ENCODE results near the gene ZNF280B.
A peak's percentile ranks its signal among the peaks of the same experiment; 100 is the strongest.

Gene ZNF280B

DNA sequence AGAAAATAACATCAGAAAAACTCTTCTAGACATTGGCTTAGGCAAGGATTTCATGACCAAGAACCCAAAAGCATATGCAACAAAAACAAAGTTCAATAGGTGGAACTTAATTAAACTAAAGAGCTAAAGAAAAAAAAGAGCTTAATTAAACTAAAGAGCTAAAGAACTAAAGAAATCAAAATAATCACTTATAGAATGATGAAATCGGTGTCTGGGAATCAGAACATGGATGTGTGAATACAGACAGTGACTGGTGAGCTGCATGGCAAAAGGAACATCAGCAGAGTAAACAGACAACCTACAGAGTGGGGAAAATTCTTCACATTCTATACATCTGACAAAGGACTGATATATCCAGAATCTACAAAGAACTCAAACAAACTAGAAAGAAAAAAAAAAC, 41.4 kb downstream of the ZNF280B start:
- ChIA-PET POLR2A (ENCODE audit: low non-redundant PET) (no interaction called here), CTCF (no interaction called here)
- no peak for TF ChIP-seq CTCF (conservative IDR thresholded peaks at IDR 0.05; ENCODE audit: low read depth)
- no peak for DNase-seq (ENCODE audit: low spot score)
- H3K27ac ChIP-seq, result no peak overlapping the region

DNA sequence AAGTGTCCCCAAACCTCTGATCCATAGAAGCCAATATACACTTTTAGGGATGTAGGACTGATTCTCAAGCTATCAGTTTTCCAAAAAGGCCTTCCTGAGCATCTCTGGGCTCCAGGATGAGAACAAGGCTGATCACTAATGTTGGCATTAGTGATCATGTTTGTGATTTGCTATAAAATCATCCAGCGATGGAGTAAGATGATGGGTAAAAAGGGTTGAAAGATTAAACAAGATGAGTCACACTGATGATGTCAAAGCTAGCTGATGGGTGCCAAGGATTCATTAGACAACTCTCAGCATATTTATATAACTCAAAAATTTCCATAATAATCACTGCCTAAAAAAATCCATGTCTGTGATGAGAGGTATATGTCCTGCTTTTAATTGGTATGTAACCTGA, 42.8 kb downstream of the ZNF280B start:
- ChIA-PET POLR2A (ENCODE audit: low non-redundant PET) (no interaction called here), CTCF (interaction anchor here (0.6 kb wide), 1 partner anchor 1661 kb away, joined by 3 read pairs; no protein-coding TSS in a partner anchor)
- DNase-seq (ENCODE audit: low spot score), result no peak
- no peak for TF ChIP-seq CTCF (conservative IDR thresholded peaks at IDR 0.05; ENCODE audit: low read depth)
- no peak overlapping the region for H3K27ac ChIP-seq

DNA sequence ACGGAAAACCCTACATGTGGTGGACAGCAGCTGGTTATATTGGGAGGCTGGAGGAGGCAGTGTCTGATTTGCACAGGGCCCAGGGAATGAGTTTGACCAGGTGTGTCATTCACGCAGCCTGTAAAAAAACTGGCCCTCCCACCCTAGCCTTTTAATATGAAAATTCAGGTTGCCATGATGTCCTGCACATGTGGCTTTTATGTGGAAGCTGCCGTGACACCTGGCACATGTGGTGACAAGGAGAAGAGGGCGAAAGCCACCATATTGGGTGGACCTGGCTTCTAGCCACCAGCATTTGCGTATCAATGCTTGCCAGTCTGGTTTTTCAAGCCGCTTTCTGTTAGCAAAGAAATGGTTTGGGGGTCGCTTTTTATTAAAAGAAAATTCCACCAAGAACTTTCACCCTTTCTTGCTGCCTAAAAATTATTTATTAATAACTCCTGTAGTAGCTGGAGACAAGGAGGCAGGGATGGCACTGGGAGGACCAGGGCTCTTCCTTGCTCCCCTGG, 43.4 kb downstream of the ZNF280B start:
- no peak overlapping the region for H3K27ac ChIP-seq
- ChIA-PET CTCF (no interaction called here), POLR2A (ENCODE audit: low non-redundant PET) (no interaction called here)
- no peak for TF ChIP-seq CTCF (conservative IDR thresholded peaks at IDR 0.05; ENCODE audit: low read depth)
- no peak for DNase-seq (ENCODE audit: low spot score)

GRCh38 chr22:22464541-22465054, 43.9 kb downstream of the ZNF280B start:
- TF ChIP-seq CTCF (conservative IDR thresholded peaks at IDR 0.05; ENCODE audit: low read depth), result no peak
- H3K27ac ChIP-seq, result no peak overlapping the region
- no peak for DNase-seq (ENCODE audit: low spot score)
- CTCF ChIA-PET, result interaction anchor here (1.3 kb wide), 1 partner anchor 11 kb away, joined by 5 read pairs; no protein-coding TSS in a partner anchor
- POLR2A ChIA-PET (ENCODE audit: low non-redundant PET), result no interaction called here

- POLR2A ChIA-PET (ENCODE audit: low non-redundant PET), result no interaction called here
- CTCF ChIA-PET, result interaction anchor here (0.5 to 1.3 kb wide), 3 partner anchors 12 to 386 kb away, joined by 3 to 5 read pairs (median 4); no protein-coding TSS in a partner anchor
- H3K27ac ChIP-seq, result no peak overlapping the region
- peak; percentile 69 for TF ChIP-seq CTCF (conservative IDR thresholded peaks at IDR 0.05; ENCODE audit: low read depth)
- peak; percentile 48 for DNase-seq (ENCODE audit: low spot score)
Measured at GRCh38 chr22:22463855-22464540, 44.5 kb downstream of the ZNF280B start.

GRCh38 chr22:22462813-22463567, 45.6 kb downstream of the ZNF280B start:
- DNase-seq (ENCODE audit: low spot score), result no peak
- POLR2A ChIA-PET (ENCODE audit: low non-redundant PET), result no interaction called here
- no peak for TF ChIP-seq CTCF (conservative IDR thresholded peaks at IDR 0.05; ENCODE audit: low read depth)
- CTCF ChIA-PET, result no interaction called here
- no peak overlapping the region for H3K27ac ChIP-seq
